ENCODE results near the gene SLC16A3.

DNA sequence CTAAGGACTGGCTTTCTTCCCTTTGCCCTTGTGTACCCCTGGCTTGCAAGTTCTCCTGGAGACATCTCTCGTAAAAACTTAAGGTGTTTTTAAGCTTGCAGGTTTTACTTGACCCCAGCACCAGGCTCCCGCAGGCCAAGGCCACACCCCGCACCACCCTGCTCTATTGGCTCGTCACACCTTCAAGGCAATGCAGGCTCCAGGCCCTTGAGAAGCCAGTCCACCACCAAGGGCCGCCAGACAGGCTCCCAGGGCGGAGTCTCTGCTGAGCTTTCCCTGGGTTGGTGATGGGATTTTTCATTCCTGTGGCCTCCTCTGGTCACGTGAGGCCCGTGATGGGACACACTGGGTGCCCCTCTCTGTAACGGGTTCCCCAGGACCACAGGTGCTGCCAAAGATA lies 34.8 kb downstream of the SLC16A3 start:
- TF ChIP-seq, protein P1, sequence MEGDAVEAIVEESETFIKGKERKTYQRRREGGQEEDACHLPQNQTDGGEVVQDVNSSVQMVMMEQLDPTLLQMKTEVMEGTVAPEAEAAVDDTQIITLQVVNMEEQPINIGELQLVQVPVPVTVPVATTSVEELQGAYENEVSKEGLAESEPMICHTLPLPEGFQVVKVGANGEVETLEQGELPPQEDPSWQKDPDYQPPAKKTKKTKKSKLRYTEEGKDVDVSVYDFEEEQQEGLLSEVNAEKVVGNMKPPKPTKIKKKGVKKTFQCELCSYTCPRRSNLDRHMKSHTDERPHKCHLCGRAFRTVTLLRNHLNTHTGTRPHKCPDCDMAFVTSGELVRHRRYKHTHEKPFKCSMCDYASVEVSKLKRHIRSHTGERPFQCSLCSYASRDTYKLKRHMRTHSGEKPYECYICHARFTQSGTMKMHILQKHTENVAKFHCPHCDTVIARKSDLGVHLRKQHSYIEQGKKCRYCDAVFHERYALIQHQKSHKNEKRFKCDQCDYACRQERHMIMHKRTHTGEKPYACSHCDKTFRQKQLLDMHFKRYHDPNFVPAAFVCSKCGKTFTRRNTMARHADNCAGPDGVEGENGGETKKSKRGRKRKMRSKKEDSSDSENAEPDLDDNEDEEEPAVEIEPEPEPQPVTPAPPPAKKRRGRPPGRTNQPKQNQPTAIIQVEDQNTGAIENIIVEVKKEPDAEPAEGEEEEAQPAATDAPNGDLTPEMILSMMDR (tag by site-specific recombination; IDR thresholded peaks at IDR 0.05), result no peak
- TF ChIP-seq, protein P2, sequence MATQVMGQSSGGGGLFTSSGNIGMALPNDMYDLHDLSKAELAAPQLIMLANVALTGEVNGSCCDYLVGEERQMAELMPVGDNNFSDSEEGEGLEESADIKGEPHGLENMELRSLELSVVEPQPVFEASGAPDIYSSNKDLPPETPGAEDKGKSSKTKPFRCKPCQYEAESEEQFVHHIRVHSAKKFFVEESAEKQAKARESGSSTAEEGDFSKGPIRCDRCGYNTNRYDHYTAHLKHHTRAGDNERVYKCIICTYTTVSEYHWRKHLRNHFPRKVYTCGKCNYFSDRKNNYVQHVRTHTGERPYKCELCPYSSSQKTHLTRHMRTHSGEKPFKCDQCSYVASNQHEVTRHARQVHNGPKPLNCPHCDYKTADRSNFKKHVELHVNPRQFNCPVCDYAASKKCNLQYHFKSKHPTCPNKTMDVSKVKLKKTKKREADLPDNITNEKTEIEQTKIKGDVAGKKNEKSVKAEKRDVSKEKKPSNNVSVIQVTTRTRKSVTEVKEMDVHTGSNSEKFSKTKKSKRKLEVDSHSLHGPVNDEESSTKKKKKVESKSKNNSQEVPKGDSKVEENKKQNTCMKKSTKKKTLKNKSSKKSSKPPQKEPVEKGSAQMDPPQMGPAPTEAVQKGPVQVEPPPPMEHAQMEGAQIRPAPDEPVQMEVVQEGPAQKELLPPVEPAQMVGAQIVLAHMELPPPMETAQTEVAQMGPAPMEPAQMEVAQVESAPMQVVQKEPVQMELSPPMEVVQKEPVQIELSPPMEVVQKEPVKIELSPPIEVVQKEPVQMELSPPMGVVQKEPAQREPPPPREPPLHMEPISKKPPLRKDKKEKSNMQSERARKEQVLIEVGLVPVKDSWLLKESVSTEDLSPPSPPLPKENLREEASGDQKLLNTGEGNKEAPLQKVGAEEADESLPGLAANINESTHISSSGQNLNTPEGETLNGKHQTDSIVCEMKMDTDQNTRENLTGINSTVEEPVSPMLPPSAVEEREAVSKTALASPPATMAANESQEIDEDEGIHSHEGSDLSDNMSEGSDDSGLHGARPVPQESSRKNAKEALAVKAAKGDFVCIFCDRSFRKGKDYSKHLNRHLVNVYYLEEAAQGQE (tag by site-specific recombination; IDR thresholded peaks at IDR 0.05), result no peak
- no peak for TF ChIP-seq ZBTB21 (tag by site-specific recombination; IDR thresholded peaks at IDR 0.05)
- TF ChIP-seq ZNF548 (tag by site-specific recombination; IDR thresholded peaks at IDR 0.05), result no peak
- no peak for TF ChIP-seq BCL11B (tag by site-specific recombination; IDR thresholded peaks at IDR 0.05; ENCODE audit: low read depth)

Data from HEK293 (cell line).